Small intestine (tissue), 7 donors: ENCODE measurements around the gene GFOD1. TPM values are rescaled to one million over a fixed set of nuclear protein-coding genes. Genes with fewer than 3 reads are reported as not detected.
"Not testable (repeated sequence)": the region's sequence is repeated elsewhere in the genome, so short reads cannot be mapped to it uniquely, and the experiment has no call there.

Experiments used
- DNase-seq, 2 donors: peaks; one replicate each; pipeline versions ENCODE4 v3.0.0 to v3.0.0-alpha.2; 2013
- FAIRE-seq: peaks from 2 replicates; lab custom pipeline; 2012; peaks lifted over from hg19 to GRCh38; lab: Jason Lieb, UNC
- H3K27ac ChIP-seq, 3 donors: one replicate each; pipeline ENCODE4 v1.5.1; 2013; ENCODE audit warnings: low read length in 2 of 3, mild to moderate bottlenecking in 2 of 3, control low read depth in 1 of 3, inconsistent platforms in 1 of 3, low read depth in 1 of 3, moderate library complexity in 1 of 3
- H3K27me3 ChIP-seq, 3 donors: one replicate each; pipeline ENCODE4 v1.6.1; 2013; ENCODE audit warnings: low read length in 3 of 3, inconsistent platforms in 1 of 3; ENCODE audit not compliant: control insufficient read depth in 3 of 3, insufficient read depth in 3 of 3
- H3K36me3 ChIP-seq, 3 donors: one replicate each; pipeline ENCODE4 v1.6.1; 2013; ENCODE audit warnings: low read length in 3 of 3, inconsistent platforms in 1 of 3, low read depth in 1 of 3, mild to moderate bottlenecking in 1 of 3, moderate library complexity in 1 of 3; ENCODE audit not compliant: control insufficient read depth in 3 of 3, insufficient read depth in 2 of 3
- H3K4me1 ChIP-seq, 3 donors: one replicate each; pipeline ENCODE4 v1.6.1; 2013; ENCODE audit warnings: low read length in 2 of 3, inconsistent platforms in 1 of 3, low read depth in 1 of 3, mild to moderate bottlenecking in 1 of 3, moderate library complexity in 1 of 3; ENCODE audit not compliant: control insufficient read depth in 3 of 3, insufficient read depth in 2 of 3
- H3K4me3 ChIP-seq, 3 donors: one replicate each; pipeline ENCODE4 v1.5.1; 2013; ENCODE audit warnings: low read length in 3 of 3, control low read depth in 1 of 3, inconsistent platforms in 1 of 3, low read depth in 1 of 3, mild to moderate bottlenecking in 1 of 3, moderate library complexity in 1 of 3
- H3K9me3 ChIP-seq, 2 donors: one replicate each; pipeline ENCODE4 v1.6.1; 2013; ENCODE audit warnings: low read depth in 1 of 2, low read length in 1 of 2; ENCODE audit not compliant: control insufficient read depth in 2 of 2, insufficient read depth in 1 of 2
- WGBS, 3 donors: extraction: QIAGEN DNeasy Blood & Tissue Kit; methylation state at CpG; one replicate each; pipeline ENCODE4 v1.1.7; 2013; 5-methylcytosine and 5-hydroxymethylcytosine counted together
- polyA plus RNA-seq, 4 donors: library from polyadenylated mRNA; stranded (reverse) in 3 of 4; unstranded in 1 of 4; fragments of 200-250 nt in 3 of 4; fragments of 120-200 nt in 1 of 4; gene quantifications; one replicate each; pipeline versions ENCODE4 v1.2.1 to v1.2.3, GENCODE V29; 2013
- donor health status: healthy with polysubstance abuse.
- donor health status: control.
- donor health status: control.
- donor health status: Bipolar disorder and iron deficiency.
- donor health status: healthy.

GFOD1 gene
- polyA plus RNA-seq, 4 donors, result 1.1 to 7.3 (median 1.5) TPM

GRCh38 chr6:13451181-13451895 lies 36.1 kb downstream of the GFOD1 start:
- WGBS, 3 donors, result 91 to 96% (median 93%) methylated on average over 15 of the region's 15 CpGs

GRCh38 chr6:13450628-13451027 lies 36.8 kb downstream of the GFOD1 start:
- 75 to 91% (median 90%) methylated on average over 6 of the region's 6 CpGs for WGBS, 3 donors
- peaks cover 0 to 2% (median 0%) of the 10 kb centered on the region in 3 donors for H3K36me3 ChIP-seq
- H3K27me3 ChIP-seq, result no peaks in the 10 kb centered on the region
- H3K27ac ChIP-seq, result peak overlapping the region in 1 of 3 donors; percentile 65
- DNase-seq, result no peak
- no peak overlapping the region for H3K4me3 ChIP-seq
- no peaks in the 10 kb centered on the region for H3K9me3 ChIP-seq
- FAIRE-seq, result no peak
- peaks cover 0 to 2% (median 0%) of the 10 kb centered on the region in 3 donors for H3K4me1 ChIP-seq

More at GRCh38 chr6:13451181-13451895, 36.1 kb downstream of the GFOD1 start:
- Histone ChIP-seq H3K4me1 (peaks cover 0 to 2% (median 0%) of the 10 kb centered on the region in 3 donors), H3K27ac (peak overlapping the region in 1 of 3 donors; percentile 18), H3K4me3 (no peak overlapping the region), H3K27me3 (no peaks in the 10 kb centered on the region), H3K9me3 (no peaks in the 10 kb centered on the region), H3K36me3 (peaks cover 0 to 2% (median 0%) of the 10 kb centered on the region in 3 donors)
- FAIRE-seq, result no peak
- DNase-seq, result no peak

- peak overlapping the region in 2 of 3 donors; percentile 58 to 80 for H3K27ac ChIP-seq
- 76 to 81% (median 78%) methylated on average over 5 of the region's 5 CpGs for WGBS, 3 donors
- peaks cover 0 to 2% (median 0%) of the 10 kb centered on the region in 3 donors for H3K36me3 ChIP-seq
- no peaks in the 10 kb centered on the region for H3K4me1 ChIP-seq
- H3K4me3 ChIP-seq, result no peak overlapping the region
- H3K9me3 ChIP-seq, result no peaks in the 10 kb centered on the region
- DNase-seq (peak in 1 of 2 donors; percentile 64), FAIRE-seq (no peak)
- H3K27me3 ChIP-seq, result no peaks in the 10 kb centered on the region
Observed at GRCh38 chr6:13447949-13448724, 39.3 kb downstream of the GFOD1 start.

DNA sequence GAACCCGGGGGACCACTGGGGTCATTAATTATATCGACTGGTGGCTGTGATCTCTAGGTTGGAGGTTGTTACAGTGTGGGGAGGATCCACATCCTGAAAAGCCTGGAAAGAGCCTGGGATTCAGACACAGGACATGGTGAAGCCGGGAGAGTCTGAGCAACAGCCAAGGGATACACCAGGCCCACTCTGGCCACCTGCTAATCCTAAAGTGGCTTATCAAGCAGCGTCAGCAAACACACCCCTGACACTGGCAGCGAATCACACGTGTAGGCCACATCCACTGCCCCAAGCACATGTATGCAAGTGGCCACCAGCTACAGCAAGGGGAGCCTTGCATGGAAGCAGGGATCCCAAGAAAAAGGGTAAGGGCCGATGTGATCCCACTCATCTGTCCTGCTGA lies 41.0 kb downstream of the GFOD1 start:
- Histone ChIP-seq H3K4me3 (no peak overlapping the region), H3K27ac (peak overlapping the region in 2 of 3 donors; percentile 8 to 37), H3K4me1 (no peaks in the 10 kb centered on the region), H3K27me3 (no peaks in the 10 kb centered on the region), H3K9me3 (no peaks in the 10 kb centered on the region), H3K36me3 (peaks cover 0 to under 1% (median 0%) of the 10 kb centered on the region in 3 donors)
- 81 to 88% (median 84%) methylated on average over 7 of the region's 7 CpGs for WGBS, 3 donors
- DNase-seq, result no peak
- no peak for FAIRE-seq

DNA sequence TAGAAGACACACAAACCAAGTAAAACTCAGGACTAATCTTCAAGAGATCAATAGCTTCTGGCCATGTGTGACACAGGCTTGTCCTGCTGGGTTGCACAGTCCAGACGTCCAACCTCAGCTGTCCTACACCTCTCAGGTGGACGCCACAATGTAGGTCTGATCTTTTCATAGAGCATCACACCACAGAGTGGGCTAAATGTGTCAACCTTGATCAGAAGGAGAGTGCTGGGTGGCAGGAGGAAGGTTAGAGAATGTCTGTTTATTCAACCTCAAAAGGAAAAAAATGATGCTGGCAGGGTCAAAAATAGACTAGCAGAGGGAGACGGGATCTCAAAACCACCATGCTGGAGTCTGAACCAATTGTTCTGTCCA lies 41.7 kb downstream of the GFOD1 start:
- no peaks in the 10 kb centered on the region for H3K27me3 ChIP-seq
- no peaks in the 10 kb centered on the region for H3K9me3 ChIP-seq
- H3K27ac ChIP-seq, result peak overlapping the region in 2 of 3 donors; percentile 37 to 57
- H3K4me3 ChIP-seq, result no peak overlapping the region
- H3K36me3 ChIP-seq, result no peaks in the 10 kb centered on the region
- DNase-seq (no peak), FAIRE-seq (no peak)
- WGBS, 3 donors, result 73 to 75% (median 73%) methylated on average over 3 of the region's 3 CpGs
- H3K4me1 ChIP-seq, result no peaks in the 10 kb centered on the region

DNA sequence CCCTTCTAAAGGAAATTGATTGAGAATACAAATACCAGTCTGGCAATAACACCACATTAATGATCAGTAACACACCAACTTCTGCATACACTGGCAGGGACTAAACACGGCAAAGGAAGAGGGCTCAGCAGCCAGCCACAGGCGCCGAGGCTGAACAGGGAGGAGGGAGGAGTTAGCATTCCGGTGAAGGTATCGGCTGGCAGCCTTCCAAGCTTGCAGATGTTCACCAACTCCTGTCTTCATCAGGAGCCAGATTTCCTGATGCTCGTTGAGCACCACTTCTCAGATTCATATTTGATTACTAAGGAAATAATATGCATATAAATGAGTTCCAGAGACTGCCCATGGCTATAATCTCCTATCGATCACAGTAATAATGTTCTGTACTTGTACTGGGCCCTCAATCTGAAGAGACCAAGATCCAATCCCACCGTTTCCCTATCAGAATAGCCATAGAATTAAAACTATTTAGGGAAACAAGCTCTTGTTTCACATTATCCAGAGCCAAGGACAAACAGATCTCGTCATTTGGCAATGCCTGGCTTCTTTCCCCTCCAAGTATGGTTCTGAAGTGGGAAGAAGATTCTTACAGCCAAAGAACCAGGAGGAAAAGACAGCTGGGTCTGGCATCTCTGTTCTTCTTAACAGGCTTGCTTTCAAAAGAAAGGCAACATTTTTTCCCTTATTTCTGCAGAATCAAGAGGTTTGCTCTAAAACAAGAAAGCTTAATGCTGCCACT lies 42.2 kb downstream of the GFOD1 start:
- peak; percentile 32 to 69 for DNase-seq
- no peak for FAIRE-seq
- no peaks in the 10 kb centered on the region for H3K9me3 ChIP-seq
- H3K36me3 ChIP-seq, result no peaks in the 10 kb centered on the region
- peak overlapping the region in 2 of 3 donors; percentile 57 to 74 for H3K27ac ChIP-seq
- no peaks in the 10 kb centered on the region for H3K27me3 ChIP-seq
- no peak overlapping the region for H3K4me3 ChIP-seq
- 16 to 19% (median 18%) methylated on average over 9 of the region's 9 CpGs for WGBS, 3 donors
- no peaks in the 10 kb centered on the region for H3K4me1 ChIP-seq

- DNase-seq, result no peak
- Histone ChIP-seq H3K4me3 (no peak overlapping the region), H3K27me3 (no peaks in the 10 kb centered on the region), H3K9me3 (no peaks in the 10 kb centered on the region), H3K36me3 (no peaks in the 10 kb centered on the region), H3K27ac (no peak overlapping the region), H3K4me1 (no peaks in the 10 kb centered on the region)
- WGBS, 3 donors, result 41 to 76% (median 51%) methylated on average over 3 of the region's 3 CpGs
- FAIRE-seq, result no peak
Observed at GRCh38 chr6:13444604-13445003, 42.8 kb downstream of the GFOD1 start.

DNA sequence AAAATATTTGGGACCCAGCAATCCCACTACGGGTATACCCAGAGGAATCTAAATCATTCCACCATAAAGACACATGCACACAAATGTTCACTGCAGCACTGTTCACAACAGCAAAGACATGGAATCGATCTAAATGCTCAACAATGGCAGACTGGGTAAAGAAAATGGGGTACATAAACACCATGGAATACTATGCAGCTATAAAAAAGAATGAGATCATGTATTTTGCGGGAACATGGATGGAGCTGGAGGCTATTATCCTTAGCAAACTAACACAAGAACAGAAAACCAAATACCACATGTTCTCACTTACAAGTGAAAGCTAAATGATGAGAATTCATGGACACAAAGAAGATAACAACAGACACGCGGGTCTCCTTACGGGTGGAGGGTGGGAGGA lies 43.4 kb downstream of the GFOD1 start:
- H3K4me1 ChIP-seq, H3K27me3 ChIP-seq, H3K4me3 ChIP-seq, H3K27ac ChIP-seq, H3K9me3 ChIP-seq, FAIRE-seq, DNase-seq, H3K36me3 ChIP-seq: not testable (repeated sequence)
- WGBS, 3 donors, result 91 to 98% (median 98%) methylated on average over 6 of the region's 6 CpGs
